ENCODE data around the gene CALN1. TPM values are rescaled to one million over a fixed set of nuclear protein-coding genes. Genes with fewer than 3 reads are reported as not detected.
"Not testable (repeated sequence)": the region's sequence is repeated elsewhere in the genome, so short reads cannot be mapped to it uniquely, and the experiment has no call there.

CALN1 gene
- polyA plus RNA-seq, 3 donors: 0.34 to 0.83 (median 0.46) TPM

- DNase-seq: no peak
Observed at GRCh38 chr7:71982851-71983250, 429.3 kb downstream of the CALN1 start.

GRCh38 chr7:71976645-71977044, 435.5 kb downstream of the CALN1 start:
- no peak for DNase-seq

- no peak for DNase-seq
Observed at GRCh38 chr7:71974611-71975010, 437.5 kb downstream of the CALN1 start.

GRCh38 chr7:71972534-71972933, 439.6 kb downstream of the CALN1 start:
- DNase-seq: no peak

- no peak for DNase-seq
Observed at GRCh38 chr7:71970725-71971124, 441.4 kb downstream of the CALN1 start.

GRCh38 chr7:71962636-71963035, 449.5 kb downstream of the CALN1 start:
- no peak for DNase-seq

- DNase-seq: no peak
Observed at GRCh38 chr7:71961283-71961682, 450.9 kb downstream of the CALN1 start.

- DNase-seq: no peak
Observed at GRCh38 chr7:71942115-71942514, 470.0 kb downstream of the CALN1 start.

- DNase-seq: no peak
Observed at GRCh38 chr7:71937840-71938371, 474.2 kb downstream of the CALN1 start.

GRCh38 chr7:71935674-71936073, 476.5 kb downstream of the CALN1 start:
- DNase-seq: no peak

GRCh38 chr7:71933426-71933825, 478.7 kb downstream of the CALN1 start:
- no peak for DNase-seq

- DNase-seq: no peak
Observed at GRCh38 chr7:71925663-71926062, 486.5 kb downstream of the CALN1 start.

GRCh38 chr7:71914204-71914603, 497.9 kb downstream of the CALN1 start:
- not testable (repeated sequence) for DNase-seq

GRCh38 chr7:71912476-71912875, 499.7 kb downstream of the CALN1 start:
- DNase-seq: no peak

GRCh38 chr7:71911051-71911450, 501.1 kb downstream of the CALN1 start:
- no peak for DNase-seq

- no peak for DNase-seq
Observed at GRCh38 chr7:71905821-71906220, 506.3 kb downstream of the CALN1 start.

- no peak for DNase-seq
Observed at GRCh38 chr7:71904484-71904883, 507.7 kb downstream of the CALN1 start.

- no peak for DNase-seq
Observed at GRCh38 chr7:71900556-71900955, 511.6 kb downstream of the CALN1 start.

- no peak for DNase-seq
Observed at GRCh38 chr7:71896535-71896934, 515.6 kb downstream of the CALN1 start.

- DNase-seq: no peak
Observed at GRCh38 chr7:71886046-71886445, 526.1 kb downstream of the CALN1 start.

GRCh38 chr7:71885487-71885886, 526.7 kb downstream of the CALN1 start:
- no peak for DNase-seq

- DNase-seq: no peak
Observed at GRCh38 chr7:71883415-71883814, 528.7 kb downstream of the CALN1 start.

- no peak for DNase-seq
Observed at GRCh38 chr7:71871446-71871845, 540.7 kb downstream of the CALN1 start.

GRCh38 chr7:71870812-71871211, 541.3 kb downstream of the CALN1 start:
- DNase-seq: no peak

GRCh38 chr7:71868797-71869196, 543.3 kb downstream of the CALN1 start:
- no peak for DNase-seq

Data from renal pelvis (tissue), 4 donors.